HG02943 (cell line): Measurements from ENCODE around the gene FAM234A.
A peak's percentile ranks its signal among the peaks of the same experiment; 100 is the strongest.
"Not testable (repeated sequence)": the region's sequence is repeated elsewhere in the genome, so short reads cannot be mapped to it uniquely, and the experiment has no call there.

Source experiments
- ATAC-seq: cut with Tn5 transposase; IDR thresholded peaks from one replicate; pipeline ENCODE4 v1.9.1; 2021; ENCODE audit warnings: mild to moderate bottlenecking, low read depth, moderate library complexity; ENCODE audit not compliant: unreplicated experiment

FAM234A gene, protein sequence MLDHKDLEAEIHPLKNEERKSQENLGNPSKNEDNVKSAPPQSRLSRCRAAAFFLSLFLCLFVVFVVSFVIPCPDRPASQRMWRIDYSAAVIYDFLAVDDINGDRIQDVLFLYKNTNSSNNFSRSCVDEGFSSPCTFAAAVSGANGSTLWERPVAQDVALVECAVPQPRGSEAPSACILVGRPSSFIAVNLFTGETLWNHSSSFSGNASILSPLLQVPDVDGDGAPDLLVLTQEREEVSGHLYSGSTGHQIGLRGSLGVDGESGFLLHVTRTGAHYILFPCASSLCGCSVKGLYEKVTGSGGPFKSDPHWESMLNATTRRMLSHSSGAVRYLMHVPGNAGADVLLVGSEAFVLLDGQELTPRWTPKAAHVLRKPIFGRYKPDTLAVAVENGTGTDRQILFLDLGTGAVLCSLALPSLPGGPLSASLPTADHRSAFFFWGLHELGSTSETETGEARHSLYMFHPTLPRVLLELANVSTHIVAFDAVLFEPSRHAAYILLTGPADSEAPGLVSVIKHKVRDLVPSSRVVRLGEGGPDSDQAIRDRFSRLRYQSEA

DNA sequence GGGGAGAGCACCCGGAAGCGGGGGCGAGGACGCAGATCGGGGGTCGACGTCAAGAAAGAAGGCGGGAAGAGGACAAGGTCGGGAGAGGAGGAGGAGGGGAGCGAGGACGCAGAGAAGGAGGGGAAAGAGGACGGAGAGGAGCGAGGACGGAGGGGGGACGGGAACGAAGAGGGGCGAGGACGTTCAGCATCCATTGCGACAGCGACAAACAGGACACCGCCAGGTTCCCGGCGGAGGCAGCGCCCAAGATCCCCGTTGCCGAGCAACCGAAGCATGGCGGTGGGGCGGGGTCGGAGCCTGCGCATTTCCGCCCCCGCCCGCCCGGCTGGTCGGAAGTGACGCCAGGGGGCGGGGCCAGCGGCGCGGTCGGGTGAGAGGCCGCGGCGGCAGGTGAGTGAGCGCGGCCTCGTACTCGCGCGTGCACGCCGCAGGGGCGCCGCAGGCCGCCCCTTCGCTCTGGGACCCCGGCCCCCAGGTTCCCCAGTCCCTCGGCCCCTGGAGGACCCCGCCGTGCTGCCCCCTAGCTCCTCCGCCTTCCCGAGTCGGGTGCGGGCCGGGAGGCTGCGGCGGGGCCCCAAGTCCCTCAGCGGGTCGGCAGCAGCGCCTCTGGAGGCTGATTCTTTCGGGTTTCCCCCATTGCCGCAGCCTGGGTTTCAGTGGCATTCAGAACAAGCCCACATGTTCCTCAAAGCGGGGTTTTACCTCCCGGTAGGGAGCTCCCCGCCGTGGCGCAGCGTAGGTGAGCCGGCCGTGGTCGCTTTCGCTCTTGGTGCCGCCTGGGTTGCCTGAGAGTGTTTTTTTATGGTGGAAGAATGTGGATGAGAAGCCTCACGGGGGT is at the start of gene FAM234A:
TSS of gene FAM234A (plus strand) at position 354 of the 838 bp plus-strand sequence. CDS start 19,593 bp downstream, outside the sequence.
- peak; percentile 71 for ATAC-seq

DNA sequence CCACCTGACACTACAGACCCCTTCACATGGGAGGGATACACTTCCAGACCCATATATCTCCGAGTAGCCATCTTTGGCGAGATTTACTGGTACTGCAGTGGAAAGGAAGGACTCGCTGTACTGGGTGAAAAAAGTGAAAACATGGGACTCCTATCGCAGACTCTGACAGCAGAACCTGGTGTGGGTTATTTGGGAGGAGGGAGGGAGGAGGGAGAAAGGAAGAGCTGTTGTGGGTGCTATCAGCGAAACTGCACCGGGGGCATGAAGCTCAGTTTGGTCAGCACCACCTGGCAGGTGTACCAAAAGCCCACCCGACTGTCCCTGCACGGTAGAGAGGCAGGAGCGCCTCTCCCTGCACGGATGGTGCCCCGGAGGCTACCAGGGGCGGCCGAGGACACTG is 49.4 kb upstream of the FAM234A start:
- ATAC-seq, result no peak

DNA sequence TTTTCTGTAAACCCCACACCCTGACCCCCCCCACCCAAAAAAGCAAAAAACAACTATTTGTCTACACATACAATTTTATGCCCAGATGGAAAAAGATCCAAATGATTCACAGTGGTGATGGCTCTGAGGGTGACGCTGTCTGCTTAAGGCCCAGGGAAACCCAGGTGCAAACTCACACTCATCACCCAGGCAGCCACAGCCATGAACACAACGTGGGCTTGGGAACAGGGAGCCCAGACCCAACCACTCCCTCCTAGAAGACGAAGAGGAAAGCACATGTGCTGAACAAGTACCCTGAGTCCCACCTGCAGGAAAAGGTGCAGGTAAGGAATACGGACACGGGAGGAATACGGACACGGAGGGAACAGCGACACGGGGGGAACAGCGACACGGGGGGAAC is 48.9 kb upstream of the FAM234A start:
- ATAC-seq, result no peak

- ATAC-seq, result no peak
Measured at GRCh38 chr16:187330-187729, 47.3 kb upstream of the FAM234A start.

DNA sequence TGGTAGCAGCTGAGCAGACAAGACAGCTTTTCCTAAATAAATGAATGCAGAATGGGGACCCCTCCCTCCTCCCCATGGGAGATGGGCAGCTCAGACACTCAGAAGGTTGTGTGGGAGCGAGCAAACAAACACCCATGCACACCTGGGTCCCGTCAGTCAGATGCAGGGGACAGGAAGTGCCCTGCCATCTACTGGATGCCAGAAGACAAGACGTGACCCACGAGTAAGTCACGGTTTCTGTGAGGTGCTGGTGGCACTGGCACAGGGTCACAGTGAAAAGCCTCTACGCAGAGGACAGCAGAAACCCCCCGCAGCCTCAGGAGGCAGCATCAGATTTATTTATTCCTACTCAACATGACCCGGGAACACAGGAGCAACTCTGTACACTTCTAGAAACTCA is 45.9 kb upstream of the FAM234A start:
- no peak for ATAC-seq

- ATAC-seq, result no peak
Measured at GRCh38 chr16:189604-190186, 44.9 kb upstream of the FAM234A start.

GRCh38 chr16:191831-192230 is 42.8 kb upstream of the FAM234A start:
- no peak for ATAC-seq

DNA sequence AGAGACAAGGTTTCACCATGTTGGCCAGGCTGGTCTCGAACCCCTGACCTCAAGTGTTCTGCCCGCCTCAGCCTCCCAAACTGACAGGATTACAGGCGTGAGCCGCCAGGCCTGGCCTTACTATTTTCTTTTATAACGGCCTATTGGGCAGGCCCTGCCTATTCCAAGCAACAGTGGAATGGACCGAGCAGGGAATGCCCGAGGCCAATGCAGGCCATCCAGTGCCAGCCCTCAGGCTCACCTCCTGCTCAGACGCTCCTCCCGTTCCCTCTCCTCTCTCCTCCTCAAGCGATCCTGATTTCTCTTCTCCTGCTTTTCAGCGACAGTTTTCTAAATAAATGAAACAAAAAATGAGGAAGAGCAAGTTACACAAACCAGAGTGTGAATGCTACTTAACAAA is 41.9 kb upstream of the FAM234A start:
- no peak for ATAC-seq

DNA sequence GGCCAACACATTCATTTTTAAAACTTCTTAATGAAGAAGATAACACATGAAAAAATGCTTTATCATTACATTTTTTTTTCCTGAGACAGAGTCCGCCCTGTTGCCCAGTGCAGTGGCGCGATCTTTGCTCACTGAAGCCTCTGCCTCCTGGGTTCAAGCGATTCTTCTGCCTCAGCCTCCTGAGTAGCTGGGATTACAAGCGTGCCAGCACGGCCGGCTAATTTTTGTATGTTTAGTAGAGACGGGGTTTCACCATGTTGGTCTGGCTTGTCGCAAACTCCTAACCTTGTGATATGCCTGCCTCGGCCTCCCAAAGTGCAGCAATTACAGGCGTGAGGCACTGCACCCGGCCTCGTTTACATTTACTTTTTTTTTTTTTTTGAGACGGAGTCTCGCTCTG is 41.2 kb upstream of the FAM234A start:
- no peak for ATAC-seq

GRCh38 chr16:194516-194915 is 40.1 kb upstream of the FAM234A start:
- ATAC-seq, result no peak

DNA sequence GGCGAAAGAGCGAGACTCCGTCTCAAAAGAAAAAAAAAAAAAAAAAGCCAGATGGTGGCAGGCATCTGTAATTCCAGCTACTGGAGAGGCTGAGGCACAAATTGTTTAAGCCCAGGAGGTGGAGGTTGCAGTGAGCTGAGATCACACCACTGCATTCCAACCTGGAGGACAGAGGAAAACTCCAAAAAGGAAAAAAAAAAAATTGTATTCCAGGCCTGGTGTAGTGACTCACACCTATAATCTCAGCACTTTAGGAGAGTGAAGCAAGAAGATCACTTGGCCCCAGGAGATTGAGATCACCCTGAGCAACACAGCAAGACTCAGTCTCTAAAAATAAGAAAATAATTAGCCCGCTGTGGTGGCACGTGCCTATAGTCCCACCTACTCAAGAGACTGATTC is 34.2 kb upstream of the FAM234A start:
- no peak for ATAC-seq

DNA sequence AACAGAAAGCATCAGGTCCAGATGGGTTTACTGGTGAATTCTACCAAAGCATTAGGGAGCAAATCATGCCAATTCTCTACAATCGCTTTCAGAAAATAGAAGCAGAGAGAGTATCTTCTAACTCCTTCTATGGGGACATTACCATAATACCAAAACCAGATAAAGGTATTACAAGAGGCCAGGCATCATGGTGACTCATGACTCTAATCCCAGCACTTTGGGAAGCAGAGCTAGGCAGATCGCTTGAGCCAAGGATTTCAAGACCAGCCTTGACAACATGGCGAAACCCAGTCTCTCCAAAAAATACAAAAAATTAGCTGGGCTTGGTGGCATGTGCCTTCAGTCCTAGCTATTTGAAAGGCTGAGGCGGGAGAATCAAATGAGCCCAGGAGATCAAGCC is 31.4 kb upstream of the FAM234A start:
- ATAC-seq, result no peak

DNA sequence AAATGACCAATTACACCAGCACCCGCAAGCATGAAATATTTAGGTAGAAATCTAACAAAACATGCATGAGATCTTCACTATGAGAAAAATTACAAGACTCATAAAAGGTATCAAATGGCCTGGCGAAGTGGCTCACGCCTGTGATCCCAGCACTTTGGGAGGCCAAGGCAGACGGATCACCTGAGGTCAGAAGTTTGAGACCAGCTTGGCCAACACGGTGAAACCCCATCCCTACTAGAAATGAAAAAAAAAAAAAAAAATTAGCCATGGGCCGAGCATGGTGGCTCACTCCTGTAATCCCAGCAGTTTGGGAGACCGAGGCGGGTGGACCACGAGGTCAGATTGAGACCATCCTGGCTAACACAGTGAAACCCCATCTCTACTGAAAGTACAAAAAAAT is 30.6 kb upstream of the FAM234A start:
- not testable (repeated sequence) for ATAC-seq

DNA sequence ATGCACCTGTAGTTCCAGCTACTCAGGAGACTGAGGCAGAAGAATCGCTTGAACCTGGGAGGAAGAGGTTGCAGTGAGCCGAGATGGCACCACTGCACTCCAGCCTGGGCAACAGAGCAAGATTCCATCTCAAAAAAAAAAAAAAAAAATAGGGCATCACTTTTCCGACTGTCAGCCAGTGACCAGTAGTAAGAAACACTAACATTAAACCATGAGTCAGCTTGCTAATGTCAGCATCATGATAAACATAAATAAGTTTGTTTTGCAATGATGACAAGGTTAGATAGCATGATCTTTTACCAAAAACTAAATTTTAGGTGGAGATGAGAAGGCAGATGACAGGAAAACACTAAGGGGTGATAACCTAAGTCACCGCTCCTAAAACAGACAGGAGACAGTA is 25.3 kb upstream of the FAM234A start:
- not testable (repeated sequence) for ATAC-seq

DNA sequence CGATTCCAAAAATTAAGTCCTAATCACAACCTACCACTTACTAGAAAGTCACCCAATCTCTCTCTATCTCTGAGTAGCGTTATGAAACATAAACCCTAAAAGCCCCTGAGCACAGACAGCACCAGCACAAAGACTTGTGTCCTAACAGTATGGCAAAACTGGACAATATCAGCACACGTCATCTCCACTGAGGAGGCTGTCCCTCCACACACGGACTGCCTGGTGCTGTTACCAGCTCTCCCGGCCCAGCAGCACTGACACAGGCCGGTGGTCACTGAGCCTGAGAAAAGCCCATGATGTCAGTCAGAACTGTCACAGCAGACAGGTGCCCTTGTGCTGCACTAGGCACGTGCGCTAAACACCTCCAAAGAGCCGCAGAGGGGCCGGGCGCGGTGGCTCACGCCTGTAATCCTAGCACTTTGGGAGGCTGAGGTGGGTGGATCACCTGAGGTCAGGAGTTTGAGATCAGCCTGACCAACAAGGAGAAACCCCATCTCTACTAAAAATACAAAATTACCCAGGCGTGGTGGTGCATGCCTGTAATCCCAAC is 22.9 kb upstream of the FAM234A start:
- ATAC-seq, result not testable (repeated sequence)

GRCh38 chr16:212999-213398 is 21.6 kb upstream of the FAM234A start:
- ATAC-seq, result no peak

DNA sequence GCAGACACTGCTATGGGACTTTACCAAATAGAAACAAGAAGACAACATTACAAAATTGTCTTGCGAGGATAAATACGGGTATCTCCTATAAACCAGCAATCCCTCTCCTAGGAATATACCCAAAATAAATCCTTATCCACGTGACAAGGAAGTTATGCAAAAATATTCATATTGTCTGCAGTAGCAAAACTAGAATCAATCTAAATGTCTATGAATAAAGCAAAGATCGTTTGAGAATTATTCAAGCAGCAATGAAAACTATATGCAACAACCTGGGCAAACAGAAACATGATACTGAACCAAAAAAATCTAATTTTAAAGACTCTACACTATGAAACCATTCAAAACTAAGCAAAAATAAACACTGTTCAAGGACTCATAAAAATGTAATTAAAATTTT is 14.6 kb upstream of the FAM234A start:
- no peak for ATAC-seq

- no peak for ATAC-seq
Measured at GRCh38 chr16:228151-228851, 6.3 kb upstream of the FAM234A start.

DNA sequence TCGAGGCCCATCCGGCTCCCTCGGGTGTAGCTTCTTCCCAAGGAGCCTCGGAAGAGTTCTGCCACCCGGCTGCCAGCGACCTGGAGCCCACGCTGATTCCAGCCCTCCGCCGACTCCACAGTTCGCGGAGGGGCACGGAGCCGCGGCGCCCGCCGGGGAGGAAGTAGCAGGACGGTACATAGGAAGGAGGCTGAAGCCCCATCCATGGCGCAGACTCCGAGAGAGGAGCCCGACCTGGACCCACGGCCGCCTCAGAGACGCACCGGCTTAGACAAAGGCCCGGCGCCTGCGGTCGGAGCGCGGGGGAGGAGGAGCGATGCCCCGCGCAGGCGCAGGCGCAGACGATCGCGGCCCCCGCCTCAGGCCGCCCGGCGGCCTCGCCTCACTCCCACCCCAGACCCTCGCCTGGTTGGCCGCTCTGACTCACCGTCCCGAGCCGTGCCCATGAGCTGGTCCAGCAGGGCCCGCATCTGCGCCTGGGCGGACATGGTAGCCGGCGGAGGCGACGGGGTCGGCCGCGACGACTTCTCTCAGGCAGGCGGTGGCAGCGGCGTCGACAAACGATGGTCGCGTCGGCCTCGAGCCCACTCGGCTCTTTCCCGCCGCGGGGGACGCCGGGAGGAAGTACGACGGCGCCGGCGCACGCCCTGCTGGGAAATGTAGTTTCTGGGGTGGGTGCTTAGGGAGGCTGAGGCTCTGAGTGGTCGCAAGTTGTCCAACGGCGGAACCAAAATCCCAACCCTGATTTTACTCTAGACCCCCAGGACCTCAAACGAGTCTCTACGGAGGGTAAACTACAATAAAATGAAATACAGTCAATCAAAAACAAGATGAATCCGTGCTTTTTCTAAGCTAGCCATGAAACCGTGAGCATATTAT is 5.5 kb upstream of the FAM234A start, which contains the start of gene LUC7L:
TSS of gene LUC7L (minus strand) at position 598 of the 879 bp plus-strand sequence. CDS start at position 488, 110 bp downstream.
- ATAC-seq, result no peak
